Erythroblast (primary cell): ENCODE data around the gene PTRHD1.
A peak's percentile ranks its signal among the peaks of the same experiment; 100 is the strongest.

Source experiments
- DNase-seq, 2 experiments: peaks; one replicate each; lab custom pipeline; 2025; lab: John Stamatoyannopoulos, UW
- GATA1 ChIP-seq: IDR thresholded peaks from 2 replicates; pipeline ENCODE4 v1.6.1; 2011; ENCODE audit warnings: low read depth, mild to moderate bottlenecking, control low read depth, low read length, moderate library complexity
- POLR2A ChIP-seq: IDR thresholded peaks from 2 replicates; pipeline ENCODE4 v1.6.1; 2011; ENCODE audit warnings: mild to moderate bottlenecking, low read length

PTRHD1 gene

DNA sequence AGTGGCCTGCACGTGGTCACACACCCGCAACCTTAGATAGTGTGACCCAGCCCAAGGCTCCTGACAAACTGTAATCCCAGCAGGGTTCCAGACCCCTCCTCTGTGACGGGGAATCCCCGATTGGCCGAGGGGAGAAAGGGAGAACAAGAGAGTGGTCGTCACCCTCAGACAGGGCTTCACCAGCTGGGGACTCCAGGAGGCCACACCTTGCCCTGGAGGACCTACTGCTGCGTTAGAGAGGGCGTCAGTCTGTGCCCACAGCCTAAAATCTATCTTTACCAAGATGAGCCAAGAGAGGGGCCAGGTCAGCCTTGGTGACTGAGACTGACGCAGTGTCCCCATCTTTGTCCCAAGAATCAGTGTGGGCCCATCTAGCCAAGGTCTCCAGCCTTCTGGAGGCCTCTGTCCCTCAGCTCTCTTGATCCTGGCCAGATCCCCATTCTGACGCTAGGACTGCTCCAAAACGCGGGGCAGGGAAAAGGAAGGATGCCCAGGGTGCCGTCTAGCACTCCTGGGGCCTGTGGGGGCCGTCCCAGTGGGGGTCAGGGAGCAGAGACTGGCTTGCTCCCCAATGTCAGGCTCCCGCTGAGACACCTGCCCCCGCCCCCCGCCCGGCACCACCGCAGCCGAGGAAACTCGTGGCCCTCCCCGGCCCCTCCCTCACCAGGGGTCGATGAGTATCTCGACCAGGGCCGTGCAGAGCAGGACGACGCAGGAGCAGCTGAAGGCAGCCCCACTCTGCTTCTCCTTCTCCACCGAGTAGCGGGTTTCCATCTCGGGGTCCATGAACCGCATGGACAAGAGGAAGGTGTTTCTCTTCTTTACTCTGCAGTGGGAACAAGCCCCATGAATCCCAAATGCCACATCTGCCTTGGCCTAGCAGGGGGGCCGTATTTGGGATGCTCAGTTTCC lies 40.9 kb upstream of the PTRHD1 start:
- TF ChIP-seq POLR2A, result no peak
- TF ChIP-seq GATA1, result no peak
- DNase-seq, result no peak

DNA sequence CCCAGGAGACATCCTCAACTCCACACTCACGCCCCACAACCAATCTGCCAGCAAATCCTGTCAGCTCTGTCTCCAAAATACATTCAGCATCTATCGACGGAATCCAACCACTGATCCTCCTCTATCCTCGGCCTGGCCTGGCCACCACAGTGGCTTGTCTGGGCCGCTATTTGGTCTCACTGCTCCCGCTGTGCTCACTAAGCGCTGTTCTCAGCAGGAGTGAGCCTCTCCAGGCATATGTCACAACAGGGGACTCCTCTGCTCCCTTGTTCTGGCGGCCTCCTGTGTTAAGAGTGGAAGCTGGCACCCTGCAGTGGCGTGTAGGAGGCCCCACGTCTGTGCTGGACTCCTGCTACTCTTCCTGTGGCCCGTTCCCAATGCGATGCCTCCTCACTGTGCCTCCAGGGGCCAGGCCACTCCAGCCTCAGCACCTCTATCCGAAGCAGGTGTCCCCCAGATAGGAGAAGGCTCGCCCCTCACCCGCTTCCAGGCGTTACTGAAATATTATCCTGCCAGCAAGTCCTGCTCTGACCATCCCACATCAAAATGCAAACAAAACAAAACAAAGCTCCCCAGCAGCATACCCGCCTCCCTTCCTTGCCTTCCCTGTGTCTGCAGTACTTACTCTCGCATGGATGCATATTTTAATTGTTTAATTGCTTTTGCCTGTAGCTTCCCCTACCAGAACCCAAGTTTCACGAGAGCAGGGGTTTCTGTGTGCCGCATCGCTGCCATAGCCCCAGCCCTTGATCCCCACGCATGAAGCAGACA lies 39.9 kb upstream of the PTRHD1 start:
- no peak for DNase-seq
- TF ChIP-seq GATA1, result no peak

GRCh38 chr2:24832521-24832920 lies 39.3 kb upstream of the PTRHD1 start:
- no peak for DNase-seq
- TF ChIP-seq GATA1, result no peak
- no peak for TF ChIP-seq POLR2A

DNA sequence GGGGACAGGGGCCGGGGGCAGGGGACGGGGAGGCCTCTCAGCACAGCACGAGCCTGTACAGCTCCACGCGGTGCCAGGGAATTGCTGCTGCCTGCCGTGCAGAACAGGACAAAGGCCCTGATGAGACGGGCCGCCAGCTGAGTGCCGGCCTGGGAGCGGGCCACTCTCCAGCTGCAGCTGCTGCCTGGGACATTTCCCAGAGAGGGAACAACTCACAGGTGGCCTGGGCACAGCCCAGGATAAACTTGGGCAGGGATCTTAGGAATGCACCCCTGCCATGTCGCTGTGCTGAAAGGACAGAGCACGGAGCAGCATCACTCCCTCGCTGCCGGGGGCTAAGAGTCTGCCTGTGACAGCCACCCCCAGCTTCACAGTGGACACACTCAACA lies 38.9 kb upstream of the PTRHD1 start:
- TF ChIP-seq GATA1 (no peak), POLR2A (no peak)
- DNase-seq, result no peak

GRCh38 chr2:24831221-24832072 lies 38.3 kb upstream of the PTRHD1 start:
- no peak for DNase-seq
- TF ChIP-seq GATA1 (no peak), POLR2A (no peak)

GRCh38 chr2:24830786-24831185 lies 37.6 kb upstream of the PTRHD1 start:
- no peak for DNase-seq
- TF ChIP-seq POLR2A (no peak), GATA1 (no peak)

GRCh38 chr2:24830351-24830750 lies 37.2 kb upstream of the PTRHD1 start:
- TF ChIP-seq POLR2A (no peak), GATA1 (no peak)
- no peak for DNase-seq

- no peak for DNase-seq
- TF ChIP-seq POLR2A, result no peak
- TF ChIP-seq GATA1, result no peak
These were observed 35.2 kb upstream of the PTRHD1 start for GRCh38 chr2:24828238-24828996.

DNA sequence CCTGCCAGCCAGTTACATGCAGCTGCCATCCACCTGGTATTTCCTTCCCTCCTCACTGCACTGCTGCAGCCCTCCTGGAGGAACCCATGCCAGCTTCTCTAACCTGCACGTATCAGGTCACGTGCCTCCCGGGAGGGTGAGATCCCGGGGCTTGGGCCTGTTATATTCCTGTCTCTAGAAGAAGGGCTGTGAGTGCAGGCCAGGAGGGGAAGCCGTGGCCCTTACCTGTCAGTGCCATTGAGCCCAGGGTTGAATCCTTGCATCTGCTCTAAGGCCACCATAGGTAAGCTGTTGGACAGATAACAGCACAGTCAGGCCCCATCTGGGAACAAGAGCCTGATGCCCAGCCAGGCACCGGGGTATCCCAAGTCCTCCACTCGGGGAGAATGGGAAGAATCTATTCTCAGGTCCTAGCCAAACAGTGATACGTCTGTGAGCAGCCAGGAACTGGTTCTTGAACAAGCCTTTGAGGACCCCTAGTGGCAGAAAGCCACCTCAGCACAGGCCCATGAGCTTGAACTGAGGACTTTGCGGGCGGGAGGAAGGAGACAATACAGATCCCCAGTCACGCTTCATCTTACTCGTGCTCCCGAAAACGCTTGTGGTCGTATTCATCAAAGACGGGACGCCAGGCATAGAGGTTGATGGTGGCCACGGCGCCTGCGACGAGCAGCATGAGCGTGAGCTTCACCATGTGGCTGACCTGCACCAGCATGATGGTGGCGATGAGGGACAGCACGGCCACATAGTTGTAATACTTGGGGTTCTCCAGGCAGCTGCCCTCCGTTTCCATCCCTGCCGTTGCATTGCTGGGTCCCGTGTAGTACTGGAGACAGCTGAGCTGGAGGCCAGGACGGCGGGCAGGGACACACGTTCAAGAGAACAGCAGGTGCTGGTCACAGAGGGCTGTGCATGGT lies 34.4 kb upstream of the PTRHD1 start:
- DNase-seq, result peak; percentile 82 to 88
- TF ChIP-seq GATA1 (no peak), POLR2A (no peak)

DNA sequence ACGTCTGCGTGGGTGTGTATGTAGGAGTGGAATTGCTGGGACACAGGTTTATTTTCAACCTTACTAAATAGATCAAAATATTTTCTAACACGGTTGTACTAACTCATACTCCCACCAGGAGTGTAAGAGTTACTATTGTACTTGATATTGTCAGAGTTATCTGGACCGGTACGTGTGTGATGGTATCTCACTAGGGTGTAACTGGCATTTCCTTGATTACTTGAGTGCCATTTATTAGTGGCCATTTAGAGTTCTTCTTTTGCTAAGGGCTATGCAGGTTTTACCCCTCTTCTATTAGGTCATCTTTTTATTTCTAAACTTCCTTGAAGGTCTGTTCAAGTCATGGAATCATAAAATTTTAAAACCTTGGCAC lies 33.6 kb upstream of the PTRHD1 start:
- TF ChIP-seq POLR2A, result no peak
- DNase-seq, result peak in 1 of 2 experiments; percentile 37

- TF ChIP-seq GATA1, result no peak
- TF ChIP-seq POLR2A, result no peak
- no peak for DNase-seq
These were observed 32.9 kb upstream of the PTRHD1 start for GRCh38 chr2:24825883-24826772.
